Gastrocnemius medialis (tissue), 4 donors: ENCODE measurements around the gene CSF1.

Experiments used
- POLR2A ChIP-seq, 2 donors: fragments of 450-650 bp; IDR thresholded peaks; one replicate each; pipeline ENCODE4 v1.6.1; 2017; ENCODE audit warnings: antibody characterized with exemption in 2 of 2, mild to moderate bottlenecking in 2 of 2, moderate library complexity in 2 of 2
- TF ChIP-seq, protein P1 (sequence below), 5 experiments: fragments of 450-650 bp in 3 of 5; fragments of 200-600 bp in 2 of 5; sonication (generic) in 2 of 5; IDR thresholded peaks in 4 of 5; conservative IDR thresholded peaks in 1 of 5; 1 replicate in 4 of 5; 2 replicates in 1 of 5; pipeline ENCODE4 v1.5.1; 2016 to 2019; ENCODE audit warnings: antibody characterized with exemption in 5 of 5, mild to moderate bottlenecking in 3 of 5, moderate library complexity in 3 of 5

DNA sequence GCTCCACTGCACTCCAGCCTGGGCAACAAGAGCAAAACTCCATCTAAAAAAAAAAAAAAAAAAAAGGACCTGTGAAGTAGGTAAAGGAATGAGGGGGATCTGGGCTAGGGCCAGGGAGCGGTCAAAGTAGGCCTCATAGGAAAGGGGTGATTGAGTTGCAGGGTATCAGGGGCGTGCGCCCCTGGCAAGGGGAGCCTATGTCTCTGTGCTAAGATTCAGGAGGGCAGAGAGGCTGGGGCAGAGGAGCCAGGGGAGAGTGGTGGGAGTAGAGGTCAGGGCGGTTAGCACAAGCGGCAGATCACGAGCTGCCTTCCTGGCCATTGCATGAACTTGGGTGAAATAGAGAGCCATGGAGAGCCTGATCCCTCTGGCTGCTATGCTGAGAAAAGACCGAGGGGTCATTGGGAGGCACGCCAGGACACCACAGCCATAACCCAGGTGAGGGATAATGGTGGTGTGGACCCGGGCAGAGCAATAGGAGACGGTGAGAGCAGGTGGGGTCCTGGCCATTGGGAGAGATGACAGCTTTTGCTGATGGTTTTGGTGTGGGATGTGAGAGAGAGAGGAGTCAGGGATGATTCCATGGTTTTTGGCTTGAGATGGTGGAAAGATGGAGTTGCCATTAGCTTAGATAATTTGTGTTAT lies 30.6 kb upstream of the CSF1 start:
- no peak for TF ChIP-seq POLR2A (IDR thresholded peaks at IDR 0.05)
- TF ChIP-seq, protein P1, sequence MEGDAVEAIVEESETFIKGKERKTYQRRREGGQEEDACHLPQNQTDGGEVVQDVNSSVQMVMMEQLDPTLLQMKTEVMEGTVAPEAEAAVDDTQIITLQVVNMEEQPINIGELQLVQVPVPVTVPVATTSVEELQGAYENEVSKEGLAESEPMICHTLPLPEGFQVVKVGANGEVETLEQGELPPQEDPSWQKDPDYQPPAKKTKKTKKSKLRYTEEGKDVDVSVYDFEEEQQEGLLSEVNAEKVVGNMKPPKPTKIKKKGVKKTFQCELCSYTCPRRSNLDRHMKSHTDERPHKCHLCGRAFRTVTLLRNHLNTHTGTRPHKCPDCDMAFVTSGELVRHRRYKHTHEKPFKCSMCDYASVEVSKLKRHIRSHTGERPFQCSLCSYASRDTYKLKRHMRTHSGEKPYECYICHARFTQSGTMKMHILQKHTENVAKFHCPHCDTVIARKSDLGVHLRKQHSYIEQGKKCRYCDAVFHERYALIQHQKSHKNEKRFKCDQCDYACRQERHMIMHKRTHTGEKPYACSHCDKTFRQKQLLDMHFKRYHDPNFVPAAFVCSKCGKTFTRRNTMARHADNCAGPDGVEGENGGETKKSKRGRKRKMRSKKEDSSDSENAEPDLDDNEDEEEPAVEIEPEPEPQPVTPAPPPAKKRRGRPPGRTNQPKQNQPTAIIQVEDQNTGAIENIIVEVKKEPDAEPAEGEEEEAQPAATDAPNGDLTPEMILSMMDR (IDR thresholded peaks at IDR 0.05 in 4 of 5, conservative IDR thresholded peaks at IDR 0.05 in 1 of 5): no peak
